GM21723 (cell line): ENCODE measurements around the gene SORCS2.

Experiments
- ATAC-seq: cut with Tn5 transposase; IDR thresholded peaks from one replicate; pipeline ENCODE4 v1.9.1; 2021; ENCODE audit warnings: mild to moderate bottlenecking, moderate library complexity; ENCODE audit not compliant: unreplicated experiment

The SORCS2 gene

DNA sequence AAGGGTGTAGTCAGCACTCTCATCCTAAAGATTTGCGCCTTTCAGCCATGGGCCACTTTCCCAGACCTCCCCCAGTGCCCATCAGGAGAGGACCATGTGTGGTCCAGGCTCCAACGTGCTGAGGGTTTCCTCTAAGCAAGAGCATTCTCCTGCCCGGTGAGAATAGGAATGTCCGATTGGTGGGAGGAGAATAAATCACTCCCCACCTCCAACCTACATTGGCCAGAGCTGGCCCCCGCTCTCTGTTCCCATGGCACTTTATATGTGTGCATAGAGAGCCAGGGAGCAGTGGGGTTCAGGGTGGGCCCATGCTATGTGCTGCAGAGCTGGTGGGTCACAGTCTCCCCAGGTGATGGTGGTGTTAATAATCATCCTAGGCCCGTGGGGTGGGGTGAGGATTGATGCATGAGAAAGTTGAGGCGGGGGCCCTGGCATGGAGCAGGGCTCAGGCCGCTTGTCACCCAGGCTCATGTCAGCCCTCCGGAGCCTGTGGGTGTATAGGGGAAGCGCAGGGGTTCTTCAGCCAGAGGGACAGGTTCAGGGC lies 6.8 kb upstream of the SORCS2 start:
- ATAC-seq, result no peak

DNA sequence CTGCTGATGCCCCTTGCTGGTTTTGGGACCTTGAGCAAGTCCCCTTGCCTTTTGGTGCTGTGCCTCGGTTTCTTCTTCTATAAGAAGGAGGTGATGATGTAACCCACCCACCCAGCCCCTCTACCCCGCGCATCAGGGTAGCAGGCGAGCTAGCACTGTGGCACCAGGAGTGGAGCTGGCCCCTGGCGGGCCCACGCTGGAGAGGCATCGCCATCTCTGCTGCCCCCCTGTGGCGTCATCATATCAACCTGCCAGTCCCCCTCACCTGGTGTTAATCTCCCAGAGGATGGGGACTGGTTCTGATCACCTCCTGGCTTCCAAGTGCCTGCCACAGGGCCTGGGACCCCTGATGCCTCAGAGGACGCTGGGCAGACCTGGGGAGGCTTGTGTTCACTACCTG lies 6.3 kb upstream of the SORCS2 start:
- ATAC-seq, result no peak

DNA sequence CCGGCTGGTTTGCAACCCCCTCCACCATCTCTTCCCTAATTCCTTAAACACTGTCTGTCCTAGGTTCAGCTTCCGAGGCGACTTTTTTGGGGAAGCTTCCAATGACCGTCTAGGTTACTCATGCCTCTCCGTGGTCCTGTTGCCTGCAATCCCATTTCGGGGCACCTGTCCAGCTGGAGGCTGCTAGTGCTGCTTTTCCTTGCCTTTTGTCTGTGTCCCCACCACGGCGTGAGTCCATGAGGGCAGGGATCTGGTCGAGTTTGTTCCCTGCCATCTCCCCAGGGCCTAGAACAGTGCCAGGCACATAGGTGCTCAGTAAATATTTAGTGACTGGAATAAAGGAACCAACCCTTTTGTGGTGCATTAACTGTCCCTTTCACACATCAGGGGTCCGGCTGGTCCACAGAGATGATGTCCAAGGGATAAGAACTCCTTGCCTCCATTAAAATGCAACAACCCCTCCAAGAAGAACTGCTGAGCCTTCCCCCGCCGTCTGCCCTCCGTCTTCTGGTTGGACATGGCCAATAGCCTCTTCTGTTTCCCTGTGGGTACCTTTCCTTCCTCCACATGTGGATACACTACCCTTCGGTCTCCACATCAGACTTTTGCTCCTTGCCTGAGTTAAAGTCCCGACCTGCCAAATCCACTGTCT lies 5.7 kb upstream of the SORCS2 start:
- no peak for ATAC-seq

DNA sequence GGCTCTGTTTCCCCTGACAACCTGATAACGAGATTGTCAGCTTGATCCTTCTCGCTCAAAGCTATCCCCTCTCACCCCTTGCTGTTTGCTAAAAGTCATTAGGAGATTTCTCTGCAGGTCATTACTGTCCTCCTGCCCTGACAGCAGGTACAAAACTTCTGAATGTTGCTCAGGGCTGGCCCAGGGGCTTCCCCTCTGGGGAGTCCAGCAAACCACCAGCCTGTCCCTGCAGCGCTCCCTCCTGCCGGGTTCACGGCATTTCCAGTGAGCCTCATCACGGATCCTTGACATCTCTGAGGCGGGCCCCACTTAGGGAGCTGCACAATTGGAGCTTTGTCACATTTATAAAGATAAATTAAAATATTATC lies 5.2 kb upstream of the SORCS2 start:
- ATAC-seq, result no peak

DNA sequence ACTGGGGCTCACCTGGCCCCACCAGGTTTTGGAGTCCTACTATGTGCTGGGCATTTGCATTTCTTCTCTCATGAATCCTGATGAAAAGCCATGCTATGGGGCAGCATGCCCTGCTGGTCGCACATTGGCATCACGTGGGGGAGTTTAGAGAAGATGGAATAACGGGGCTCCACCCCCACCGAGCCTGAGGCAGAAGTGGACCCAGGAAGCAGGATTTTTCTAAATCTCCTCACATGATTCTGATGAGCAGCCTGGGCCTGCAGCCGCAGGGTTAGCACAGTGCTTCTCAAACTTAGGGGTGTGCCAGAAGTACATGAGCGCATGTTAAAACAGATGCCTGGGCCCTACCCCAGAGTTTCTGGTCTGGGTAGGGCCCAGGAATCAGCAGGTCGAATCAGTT lies 4.6 kb upstream of the SORCS2 start:
- ATAC-seq, result no peak

DNA sequence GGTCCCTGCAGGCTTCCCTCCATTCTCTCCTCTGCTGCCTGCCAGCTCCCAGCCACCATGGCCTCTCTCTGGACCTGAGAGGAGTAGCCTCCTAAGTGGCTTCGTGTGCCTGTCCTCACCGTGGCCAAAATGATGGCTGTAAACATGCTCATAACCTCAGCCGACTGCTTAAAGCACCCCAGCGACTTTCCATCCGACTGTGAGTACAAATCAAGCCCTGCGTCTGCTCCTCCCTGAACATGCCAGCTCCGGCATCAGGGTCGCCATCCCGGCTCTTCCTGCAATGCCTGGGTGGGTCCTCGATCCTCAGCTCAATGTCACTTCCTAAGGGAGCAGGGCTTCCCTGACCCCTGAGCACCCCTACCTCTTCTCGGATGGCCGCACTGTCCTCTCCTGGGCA lies 3.3 kb upstream of the SORCS2 start:
- no peak for ATAC-seq

DNA sequence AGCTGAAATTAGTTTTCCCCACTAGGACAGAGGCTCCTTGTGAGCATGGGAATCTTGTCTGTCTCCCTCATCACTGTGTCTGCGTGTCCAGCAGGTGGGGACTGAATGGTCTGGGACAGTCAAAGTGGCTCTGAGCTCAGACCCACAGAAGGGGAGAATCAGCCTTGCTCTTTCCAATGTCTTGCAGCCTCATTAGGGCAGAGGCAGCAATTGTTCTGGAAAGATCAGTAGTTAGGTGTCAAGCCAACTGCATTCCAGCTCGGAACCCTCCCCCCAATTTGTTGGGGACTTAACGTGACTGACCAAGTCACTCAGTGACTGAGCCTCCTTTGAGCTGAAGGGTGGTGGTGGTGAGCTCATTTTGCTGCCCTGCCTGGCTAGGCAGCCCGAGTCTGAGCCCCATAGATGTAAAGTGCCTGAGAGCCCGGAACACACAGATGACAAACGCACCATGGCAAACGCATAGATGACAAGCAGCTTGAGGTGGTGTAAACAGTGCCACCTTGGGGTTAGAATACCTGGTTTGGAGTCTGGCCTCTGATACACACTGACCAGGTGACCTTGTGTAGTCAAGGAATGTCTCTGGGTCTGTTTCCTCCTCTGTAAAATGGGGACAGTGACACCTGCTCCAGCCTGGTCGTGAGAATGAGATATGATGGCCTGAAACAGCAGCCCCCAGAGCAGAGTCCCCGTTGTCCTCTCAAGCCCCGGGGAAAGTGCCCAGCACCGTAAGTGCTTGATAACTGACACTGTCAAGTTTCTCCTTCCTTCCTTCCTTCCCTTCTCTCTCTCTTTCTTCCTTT lies 2.7 kb upstream of the SORCS2 start:
- no peak for ATAC-seq

DNA sequence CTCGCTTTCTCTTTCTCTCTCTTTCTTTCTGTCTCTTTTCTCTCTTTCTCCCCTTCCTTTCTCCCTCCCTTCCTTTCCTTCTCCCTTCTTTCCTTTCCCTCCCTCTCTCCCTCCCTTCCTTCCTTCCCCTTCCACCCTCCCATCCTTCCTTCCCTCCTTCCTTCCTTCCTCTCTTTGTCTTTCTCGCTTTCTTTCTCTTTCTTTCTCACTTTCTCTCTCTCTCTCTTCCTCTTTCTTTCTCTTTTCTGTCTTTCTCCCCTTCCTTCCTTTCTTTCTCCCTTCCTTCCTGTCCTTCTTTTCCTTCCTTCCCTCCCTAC lies 2.1 kb upstream of the SORCS2 start:
- no peak for ATAC-seq

DNA sequence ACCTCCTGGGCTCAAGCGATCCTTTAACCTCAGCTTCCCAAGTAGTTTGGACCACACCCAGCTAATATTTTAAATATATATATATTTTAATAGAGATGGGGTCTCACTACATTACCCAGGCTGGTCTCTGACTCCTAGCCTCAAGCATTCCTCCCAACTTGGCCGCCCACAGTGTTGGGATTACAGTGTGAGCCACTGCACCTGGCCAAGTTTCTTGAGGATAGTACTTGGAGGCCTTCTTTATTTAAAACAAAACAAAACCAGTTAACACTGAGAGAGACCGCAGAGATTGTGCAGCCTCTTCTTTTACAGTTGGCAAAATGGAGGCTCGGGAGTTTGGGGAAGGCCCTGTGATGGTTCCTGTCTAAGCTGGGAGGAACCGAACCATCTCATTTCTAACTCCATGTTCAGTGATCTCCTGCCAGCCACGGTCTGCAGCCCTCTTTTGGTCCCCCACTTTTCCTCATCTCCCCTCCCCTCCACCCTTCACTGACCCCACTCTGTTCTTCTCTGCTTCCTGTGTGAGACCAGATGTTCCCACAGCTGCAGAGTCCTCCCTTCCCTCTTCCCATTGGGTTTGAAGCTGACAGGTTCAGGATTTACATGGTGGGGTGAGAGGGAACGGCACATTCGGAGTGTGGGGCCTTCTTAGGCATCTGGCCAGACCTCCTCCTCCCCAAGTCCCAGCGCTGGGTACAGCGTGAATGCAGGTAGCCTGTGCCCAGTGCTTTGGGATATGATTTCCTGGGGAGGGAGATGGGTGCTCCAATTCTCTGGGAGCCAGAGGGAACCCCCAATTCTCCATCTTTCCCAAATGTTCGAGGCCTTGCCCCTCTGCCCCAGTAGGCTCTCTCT lies 1.4 kb upstream of the SORCS2 start:
- ATAC-seq, result no peak

DNA sequence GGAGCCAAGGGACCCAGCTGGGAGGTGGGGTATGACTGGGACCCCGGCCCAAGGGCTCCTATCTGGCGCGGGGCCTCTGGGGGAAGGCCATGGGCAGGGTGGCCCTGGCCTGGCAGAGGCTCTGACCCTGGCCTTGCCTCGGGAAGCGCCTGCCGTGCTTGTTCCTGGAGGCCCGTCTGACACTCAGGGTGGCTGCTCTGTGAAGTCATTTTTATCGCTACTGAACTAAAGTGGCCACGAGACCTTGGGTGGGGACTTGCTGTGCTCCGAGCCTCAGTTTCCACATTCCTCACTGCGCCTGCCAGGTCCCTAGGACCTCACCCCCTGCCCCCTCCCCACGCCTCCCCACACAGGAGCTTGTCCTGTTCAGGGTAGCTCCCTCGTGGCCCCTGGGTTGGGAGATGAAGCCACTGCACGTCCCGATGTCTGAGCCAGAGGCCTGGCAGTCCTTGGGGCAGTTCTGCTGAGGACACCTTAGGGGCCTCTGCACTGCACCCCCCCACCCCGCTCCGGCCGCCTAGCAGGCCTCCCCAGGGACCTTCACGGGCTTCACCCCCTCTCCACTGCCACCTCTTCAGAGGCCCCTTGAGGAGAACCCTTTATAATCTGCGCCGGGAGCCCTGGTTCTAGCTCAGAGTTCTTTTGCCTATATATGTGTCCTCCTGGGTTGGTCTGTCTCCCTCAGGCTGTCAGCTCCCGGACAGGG lies 639 bp upstream of the SORCS2 start:
- ATAC-seq, result no peak

DNA sequence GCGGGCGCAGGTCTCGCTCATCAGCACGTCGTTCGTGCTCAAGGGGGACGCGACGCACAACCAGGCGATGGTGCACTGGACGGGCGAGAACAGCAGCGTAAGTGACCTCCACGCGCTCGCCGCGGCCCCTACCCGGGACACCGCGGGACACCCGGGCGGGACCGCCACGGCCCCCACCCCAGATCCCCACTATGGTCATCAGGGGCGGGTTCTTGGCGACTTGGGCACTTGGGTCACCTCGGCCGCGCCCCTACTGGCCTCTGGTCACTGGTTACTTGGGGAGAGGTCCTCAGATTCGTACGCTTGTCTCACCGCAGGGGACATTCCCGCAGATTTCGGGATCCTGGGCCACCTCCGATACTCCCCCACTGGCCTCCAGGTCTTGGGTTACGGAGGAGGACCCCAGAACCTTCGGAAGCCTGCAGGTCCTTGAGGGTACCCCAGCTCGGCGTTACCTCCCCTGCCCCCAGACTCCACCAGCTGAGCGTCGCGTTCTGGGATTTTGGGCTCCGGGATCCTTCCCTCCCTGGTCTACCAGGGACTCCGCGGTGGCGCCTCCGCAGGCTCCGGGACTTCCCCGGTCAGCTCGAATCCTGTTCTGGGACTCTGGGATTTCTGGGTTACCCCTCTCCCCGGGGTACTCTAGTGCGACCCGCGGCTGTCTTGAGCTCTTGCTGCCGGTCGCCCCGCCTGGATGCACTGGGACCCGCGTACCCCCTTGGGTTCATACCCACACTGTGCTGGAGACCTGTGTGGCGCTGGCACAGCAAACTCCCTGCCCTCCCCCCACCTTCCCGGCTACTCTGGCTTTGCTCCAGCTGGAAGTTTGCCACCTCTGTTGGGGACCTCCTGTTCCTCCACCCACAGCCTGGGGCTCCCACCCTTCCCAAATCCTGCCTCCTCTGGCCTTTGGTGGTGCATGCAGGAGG lies 956 bp downstream of the SORCS2 start:
- ATAC-seq, result no peak

DNA sequence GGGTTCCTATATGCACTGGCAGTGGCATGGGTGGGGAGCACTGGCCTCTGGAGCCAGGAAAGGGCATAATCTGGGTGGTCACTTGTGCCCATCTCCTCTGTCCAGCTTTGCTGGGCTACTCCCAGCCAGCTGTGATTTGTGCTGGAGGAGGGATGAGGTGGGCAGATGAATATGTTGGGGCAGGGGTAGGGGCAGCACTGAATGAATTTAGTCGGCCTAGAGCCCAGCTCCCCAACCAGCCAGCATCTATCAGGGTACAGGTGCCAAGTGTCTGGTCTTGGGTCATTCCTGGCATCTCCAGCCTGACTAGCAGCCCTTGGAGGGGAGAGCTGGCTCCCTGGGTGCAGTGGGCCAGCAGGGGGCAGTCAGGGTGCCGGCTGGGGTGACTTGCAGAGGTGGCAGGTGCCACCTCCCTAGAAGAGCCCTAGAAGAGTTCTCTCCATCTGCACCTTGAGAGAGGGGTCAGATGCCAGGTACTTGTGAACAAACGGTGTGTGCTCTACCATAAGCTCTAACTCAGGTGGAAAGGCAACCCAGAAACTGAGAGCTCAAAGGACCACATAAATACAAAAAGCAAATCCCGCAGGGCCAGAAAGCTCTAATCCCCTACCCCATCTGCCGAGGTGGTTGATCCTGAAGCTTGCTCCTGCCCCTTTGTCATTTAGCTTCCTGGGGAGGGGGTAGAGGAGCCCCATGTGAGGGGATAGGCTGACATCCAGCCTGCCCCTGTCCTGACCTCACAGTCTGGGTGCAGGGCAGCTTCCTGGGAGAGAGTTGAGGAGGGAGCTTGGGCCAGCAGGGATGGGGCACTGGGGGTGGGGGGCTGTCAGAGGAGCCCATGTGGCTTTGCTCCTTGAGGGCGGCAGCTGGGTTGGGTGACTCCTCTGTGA lies 2.2 kb downstream of the SORCS2 start:
- no peak for ATAC-seq

DNA sequence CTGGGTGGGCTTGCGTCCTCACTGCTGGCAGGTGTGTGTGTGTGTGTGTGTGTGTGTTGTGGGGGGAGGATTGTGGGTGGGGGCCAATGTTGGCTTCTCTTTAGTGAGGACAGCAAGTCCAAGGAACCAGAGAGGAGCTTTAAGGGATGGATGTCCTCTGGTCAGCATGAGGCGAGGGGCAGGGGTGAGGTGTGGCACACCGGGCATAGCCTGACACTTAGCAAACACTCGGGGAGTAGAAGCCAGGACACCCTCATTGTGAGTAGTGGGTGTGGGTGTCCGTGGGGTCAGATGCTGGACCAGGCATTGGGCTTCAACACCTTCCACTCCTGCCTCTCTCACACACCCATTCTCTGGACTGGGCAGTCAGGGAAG lies 2.8 kb downstream of the SORCS2 start:
- ATAC-seq, result no peak

DNA sequence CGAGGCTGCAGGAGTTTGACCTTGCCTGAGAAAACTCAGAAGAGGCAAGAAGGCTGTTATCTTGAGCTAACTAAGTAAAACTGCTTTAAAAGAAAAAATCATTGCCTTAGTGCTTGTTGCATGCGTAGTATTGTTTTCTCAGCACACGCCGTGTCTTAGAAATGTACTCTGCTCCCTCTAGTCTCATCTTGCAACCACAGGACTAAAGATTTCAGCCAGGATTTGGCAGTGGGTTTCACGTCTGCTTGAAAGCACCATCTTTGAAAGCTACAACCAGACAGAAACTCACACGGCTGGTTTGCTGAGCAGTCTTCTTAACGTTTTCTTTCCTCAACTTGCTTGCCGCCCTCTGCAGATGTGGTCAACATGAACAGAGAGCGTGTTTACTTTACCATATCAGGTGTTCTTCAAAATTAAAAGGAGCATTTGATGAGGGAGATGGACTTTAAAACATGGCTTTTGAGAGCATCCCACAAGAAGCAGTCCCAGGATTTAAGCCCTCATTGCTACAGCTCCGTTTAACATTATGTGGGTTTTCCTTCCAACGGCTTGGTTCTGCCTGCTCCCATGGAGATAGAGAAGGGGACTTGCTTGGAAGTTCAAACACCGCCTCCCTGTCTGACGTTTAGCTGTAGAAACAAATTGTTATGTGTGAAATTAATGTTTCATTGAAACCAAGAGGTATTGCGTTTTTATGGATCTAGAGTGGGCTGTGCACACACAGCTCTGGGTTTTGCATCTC lies 3.4 kb downstream of the SORCS2 start:
- no peak for ATAC-seq

DNA sequence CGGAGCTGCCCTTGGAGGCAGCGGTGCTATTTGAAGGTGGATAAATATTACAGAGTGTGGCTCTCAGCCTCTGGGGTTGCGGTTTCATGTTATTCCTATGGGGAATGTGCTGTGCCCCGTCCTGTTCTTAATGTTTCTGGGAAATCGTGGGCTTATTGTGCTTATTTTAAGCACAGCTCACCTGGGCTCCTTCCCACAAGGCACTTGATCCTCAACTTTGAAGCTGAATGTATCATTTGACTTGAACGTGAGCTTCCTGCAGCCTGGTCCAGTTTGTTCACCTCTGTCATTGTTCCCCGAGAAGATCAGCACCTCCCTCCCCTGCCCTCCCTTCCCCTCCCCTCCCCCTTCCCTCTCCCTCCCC lies 3.9 kb downstream of the SORCS2 start:
- ATAC-seq, result no peak

DNA sequence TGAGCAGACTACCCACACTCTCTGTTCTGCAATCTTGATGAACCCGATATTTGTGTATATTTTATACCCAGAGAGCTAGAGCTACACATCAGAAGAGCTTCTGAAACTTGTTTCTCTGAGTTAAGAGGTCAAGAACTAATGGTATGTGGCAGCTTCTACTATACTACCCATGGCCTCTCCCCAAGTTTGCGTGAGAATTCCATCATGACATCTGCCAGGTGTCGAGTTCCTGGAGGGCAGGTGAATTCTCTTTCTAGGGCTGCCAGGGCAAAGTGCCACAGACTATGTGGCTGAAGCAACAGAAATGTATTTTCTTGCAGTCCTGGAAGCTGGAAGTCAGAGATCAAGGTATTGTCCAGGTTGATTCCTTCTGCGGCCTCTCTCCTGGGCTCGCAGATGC lies 4.4 kb downstream of the SORCS2 start:
- no peak for ATAC-seq

DNA sequence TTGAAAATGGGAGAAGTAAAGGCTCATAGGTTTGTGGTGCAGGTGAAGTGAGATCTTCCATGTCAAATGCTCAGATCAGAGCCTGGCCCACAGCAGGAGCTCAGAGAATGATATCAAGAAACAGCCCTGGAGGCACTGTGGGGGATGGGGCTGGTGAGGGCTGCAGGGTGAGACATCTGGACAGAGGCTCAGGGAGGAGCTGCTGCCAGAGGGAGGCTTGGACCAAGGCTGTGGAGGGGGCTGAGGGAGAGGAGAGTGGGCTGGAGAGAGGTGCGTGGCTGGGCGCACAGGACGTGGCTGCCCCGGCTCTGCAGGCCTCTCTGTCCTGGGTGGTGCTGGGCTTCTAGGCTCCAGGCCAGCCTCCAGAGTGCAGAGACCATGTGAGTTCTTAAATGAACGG lies 5.6 kb downstream of the SORCS2 start:
- ATAC-seq, result no peak

DNA sequence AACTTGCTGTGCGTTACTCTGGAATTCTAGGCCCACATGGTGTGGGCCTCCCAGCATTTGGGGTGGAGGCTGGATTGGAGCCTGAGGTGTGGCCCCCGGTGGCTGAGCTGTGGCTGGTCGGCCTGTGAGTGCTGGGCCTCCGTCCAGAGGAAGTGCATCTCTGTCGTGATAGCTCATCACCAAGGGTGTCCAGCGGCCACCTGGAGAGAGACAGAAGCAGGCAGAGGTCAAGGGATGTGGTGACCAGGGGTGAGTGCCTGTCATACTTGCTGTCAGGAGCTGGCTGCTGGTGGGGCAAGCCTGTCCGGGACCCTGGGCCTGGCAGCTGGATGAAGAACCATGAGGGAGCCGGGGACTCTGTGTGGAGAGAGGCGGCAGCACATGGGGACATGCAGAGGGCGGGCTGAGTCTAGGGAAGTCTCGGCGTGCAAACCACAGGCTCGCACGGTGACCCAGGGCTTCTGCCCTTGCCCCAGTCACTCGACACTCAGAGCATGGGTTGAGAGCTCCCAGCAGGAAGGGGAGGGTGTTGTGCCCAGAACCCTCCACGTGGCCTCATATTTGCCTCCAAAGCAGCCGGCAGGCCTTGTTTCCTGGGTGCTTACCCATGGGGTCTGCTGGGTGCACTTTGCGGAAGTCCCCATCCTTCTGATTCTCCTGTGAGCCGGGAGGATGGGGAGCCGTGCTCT lies 6.2 kb downstream of the SORCS2 start:
- no peak for ATAC-seq
